ENCODE results near the gene CARS2.

Gene CARS2

DNA sequence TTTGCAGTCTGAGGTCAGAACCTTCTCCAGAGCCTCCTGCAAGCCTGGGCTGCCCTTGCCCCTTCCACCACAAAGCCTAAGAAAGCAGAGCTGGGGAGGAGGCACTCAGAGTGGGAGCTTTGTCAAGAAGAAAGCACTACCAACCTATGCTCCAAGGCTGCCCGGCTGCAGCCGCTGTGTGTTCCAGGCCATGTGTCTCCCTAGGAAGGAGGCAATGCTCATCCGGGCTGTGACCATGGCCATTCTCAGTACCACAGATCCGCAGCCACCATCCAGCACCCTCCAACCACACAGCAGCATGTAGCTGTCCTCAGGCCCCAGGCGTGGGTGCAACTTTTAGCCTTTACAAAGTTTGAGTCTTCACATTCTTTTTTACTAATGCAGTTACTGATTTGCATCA lies 22.0 kb downstream of the CARS2 start:
- TF ChIP-seq, protein P1, sequence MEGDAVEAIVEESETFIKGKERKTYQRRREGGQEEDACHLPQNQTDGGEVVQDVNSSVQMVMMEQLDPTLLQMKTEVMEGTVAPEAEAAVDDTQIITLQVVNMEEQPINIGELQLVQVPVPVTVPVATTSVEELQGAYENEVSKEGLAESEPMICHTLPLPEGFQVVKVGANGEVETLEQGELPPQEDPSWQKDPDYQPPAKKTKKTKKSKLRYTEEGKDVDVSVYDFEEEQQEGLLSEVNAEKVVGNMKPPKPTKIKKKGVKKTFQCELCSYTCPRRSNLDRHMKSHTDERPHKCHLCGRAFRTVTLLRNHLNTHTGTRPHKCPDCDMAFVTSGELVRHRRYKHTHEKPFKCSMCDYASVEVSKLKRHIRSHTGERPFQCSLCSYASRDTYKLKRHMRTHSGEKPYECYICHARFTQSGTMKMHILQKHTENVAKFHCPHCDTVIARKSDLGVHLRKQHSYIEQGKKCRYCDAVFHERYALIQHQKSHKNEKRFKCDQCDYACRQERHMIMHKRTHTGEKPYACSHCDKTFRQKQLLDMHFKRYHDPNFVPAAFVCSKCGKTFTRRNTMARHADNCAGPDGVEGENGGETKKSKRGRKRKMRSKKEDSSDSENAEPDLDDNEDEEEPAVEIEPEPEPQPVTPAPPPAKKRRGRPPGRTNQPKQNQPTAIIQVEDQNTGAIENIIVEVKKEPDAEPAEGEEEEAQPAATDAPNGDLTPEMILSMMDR (IDR thresholded peaks at IDR 0.05) = no peak

DNA sequence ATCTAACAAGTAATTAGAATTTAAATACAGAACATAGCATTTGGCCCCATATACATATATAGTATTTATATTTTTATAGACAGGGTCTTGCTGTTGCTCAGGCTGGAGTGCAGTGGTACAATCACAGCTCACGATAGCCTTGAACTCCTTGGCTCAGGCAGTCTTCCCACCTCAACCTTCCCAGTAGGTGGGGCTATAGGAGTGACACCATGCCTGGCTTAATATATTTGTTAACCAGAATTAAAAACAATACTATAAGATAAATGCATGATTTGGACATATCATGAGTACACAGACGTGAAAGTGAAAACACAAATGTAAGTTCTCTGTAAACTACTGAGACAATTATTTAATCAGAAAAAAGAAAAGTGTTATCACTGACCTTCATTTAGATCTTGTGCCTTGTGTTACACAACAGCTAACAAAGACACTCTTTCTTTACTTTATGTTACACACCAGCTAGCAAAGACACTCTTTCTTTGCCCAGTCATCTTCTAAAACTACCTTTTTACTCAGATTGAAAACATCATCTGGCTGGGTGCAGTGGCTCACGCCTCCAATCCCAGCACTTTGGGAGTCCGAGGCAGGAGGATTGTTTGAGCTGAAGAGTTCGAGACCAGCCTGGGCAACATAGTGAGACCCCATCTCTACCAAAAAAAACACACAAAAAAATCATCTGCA lies 22.6 kb downstream of the CARS2 start:
- TF ChIP-seq, protein P1 (IDR thresholded peaks at IDR 0.05) = peak; percentile 41; the same call in 1 of the 2 replicates

DNA sequence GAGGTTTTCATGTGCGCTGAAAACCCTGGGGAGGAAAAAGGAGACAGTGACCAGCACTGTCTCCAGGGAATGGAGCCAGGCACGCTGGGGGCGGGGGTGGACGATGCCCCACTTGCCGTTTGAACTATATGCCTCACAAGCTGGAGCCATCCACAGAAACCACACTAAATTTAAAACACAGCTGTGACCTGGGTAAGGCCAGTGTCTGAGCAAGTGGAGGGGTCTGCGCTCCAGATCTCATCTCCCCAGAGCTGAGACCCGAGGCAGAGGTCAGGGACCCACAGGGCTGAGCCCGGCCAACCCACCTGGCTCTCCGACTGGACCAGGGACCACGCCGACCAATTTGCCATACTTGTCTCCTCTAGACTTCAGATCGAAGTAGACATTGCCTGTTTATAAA lies 23.2 kb downstream of the CARS2 start:
- TF ChIP-seq, protein P1 (IDR thresholded peaks at IDR 0.05) = no peak

DNA sequence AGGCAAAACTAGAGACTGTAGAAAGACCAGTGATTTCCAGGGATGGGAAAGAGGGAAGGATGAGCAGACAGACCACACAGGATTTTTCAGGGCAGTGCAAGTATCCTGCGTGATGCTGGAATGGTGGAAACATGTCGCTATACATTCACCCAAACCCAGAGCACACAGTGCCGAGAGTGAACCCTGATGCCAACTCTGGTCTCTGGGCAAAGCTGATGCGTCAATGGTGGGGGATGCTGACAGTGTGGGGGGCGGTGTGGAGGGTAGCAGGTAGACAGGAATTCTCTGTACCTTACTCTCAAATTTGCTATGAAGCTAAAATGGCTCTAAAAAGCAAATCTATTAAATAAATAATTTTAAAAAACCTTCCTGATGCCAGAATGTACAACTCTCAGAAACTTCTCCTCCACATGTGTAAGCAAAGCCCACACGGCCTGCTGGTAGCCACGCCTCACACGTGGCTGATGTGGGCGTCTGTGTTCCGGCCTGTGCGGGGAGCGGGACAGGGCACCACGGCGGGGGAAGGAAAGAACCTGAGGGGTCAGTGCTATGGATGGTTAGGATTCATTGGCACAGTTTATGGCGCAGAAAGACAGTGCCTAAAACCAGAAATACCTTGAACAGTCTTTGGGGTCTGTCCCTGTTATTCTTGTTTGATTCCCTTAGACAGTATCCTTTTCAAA lies 23.9 kb downstream of the CARS2 start:
- TF ChIP-seq, protein P1 (IDR thresholded peaks at IDR 0.05) = no peak

DNA sequence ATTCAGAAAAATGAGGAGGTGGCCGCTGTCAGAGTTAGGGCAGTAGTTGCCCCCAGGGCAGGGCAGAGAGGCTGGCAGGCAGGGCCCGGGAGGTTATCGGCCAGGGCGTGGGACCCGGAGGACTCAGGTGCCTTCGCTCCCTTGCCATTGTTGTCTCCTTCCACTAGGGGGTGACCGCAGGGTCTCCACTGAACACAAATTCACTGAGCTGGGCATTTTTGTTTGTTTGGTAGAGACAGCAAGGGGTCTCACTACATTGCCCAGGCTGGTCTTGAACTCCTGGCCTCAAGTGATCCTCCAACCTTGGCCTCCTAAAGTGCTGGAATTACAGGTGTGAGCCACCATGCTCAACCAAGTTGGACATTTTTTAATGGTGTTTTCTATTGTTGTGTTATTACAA lies 25.1 kb downstream of the CARS2 start:
- TF ChIP-seq, protein P1 (IDR thresholded peaks at IDR 0.05) = peak; percentile 29; the same call in 1 of the 2 replicates

DNA sequence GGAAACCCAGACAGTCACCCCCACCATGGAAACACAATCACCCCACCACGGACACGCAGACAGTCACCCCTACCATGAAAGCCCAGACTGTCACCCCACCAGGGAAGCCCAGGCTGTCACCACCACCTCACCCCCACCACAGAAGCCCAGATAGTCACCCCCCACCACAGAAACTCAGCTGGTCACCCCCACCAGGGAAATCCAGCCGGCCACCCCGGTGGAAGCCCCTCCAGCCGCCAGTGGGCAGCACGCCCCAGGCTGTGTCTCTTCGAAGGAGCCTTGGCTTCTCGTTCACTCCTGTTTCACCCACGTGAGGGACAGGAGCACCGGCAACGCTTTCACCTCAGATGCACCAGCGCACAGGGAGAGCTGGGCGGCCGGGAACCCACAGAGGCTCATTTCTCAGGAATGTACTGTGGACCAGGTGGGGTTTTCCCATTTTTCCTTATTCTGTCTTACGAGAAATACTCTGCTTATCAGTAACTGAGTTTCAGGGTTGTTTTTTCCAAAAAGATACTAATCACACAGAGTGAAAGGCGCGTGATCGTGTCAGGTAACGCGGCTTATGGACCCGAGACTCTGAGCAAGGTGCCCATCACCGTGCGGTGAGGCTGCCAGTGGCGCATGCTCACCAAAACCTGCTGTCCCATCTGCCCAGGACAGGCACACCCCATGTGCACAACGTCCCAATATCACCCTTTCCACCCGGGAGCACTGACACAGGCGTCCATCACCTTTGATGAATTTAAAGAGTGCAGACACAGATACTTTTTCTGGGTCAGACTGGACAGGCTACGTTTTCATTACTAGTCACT lies 28.0 kb downstream of the CARS2 start:
- TF ChIP-seq, protein P1 (IDR thresholded peaks at IDR 0.05) = no peak
